CD1c-positive myeloid dendritic cell (primary cell): Measurements from ENCODE around the gene MLLT1.

Experiments
- DNase-seq: peaks from one replicate; pipeline ENCODE4 v3.0.0-alpha.2; 2016; ENCODE audit errors: extremely low spot score

The MLLT1 gene

GRCh38 chr19:6274756-6275155, 5.0 kb downstream of the MLLT1 start:
- no peak for DNase-seq

- DNase-seq: peak; percentile 83
Measured at GRCh38 chr19:6273701-6274601, 5.8 kb downstream of the MLLT1 start.

- DNase-seq: no peak
Measured at GRCh38 chr19:6272913-6273600, 6.7 kb downstream of the MLLT1 start.

GRCh38 chr19:6272411-6272791, 7.4 kb downstream of the MLLT1 start:
- DNase-seq: no peak

- no peak for DNase-seq
Measured at GRCh38 chr19:6271721-6272410, 7.9 kb downstream of the MLLT1 start.

- DNase-seq: no peak
Measured at GRCh38 chr19:6271251-6271650, 8.5 kb downstream of the MLLT1 start.

GRCh38 chr19:6270822-6271221, 9.0 kb downstream of the MLLT1 start:
- no peak for DNase-seq

- DNase-seq: no peak
Measured at GRCh38 chr19:6270076-6270745, 9.6 kb downstream of the MLLT1 start.

- no peak for DNase-seq
Measured at GRCh38 chr19:6269101-6269886, 10.5 kb downstream of the MLLT1 start.

- DNase-seq: no peak
Measured at GRCh38 chr19:6268382-6268771, 11.4 kb downstream of the MLLT1 start.

GRCh38 chr19:6267552-6268381, 12.0 kb downstream of the MLLT1 start:
- no peak for DNase-seq

- no peak for DNase-seq
Measured at GRCh38 chr19:6264803-6265202, 15.0 kb downstream of the MLLT1 start.

- no peak for DNase-seq
Measured at GRCh38 chr19:6263735-6264444, 15.9 kb downstream of the MLLT1 start.

GRCh38 chr19:6263306-6263705, 16.5 kb downstream of the MLLT1 start:
- DNase-seq: no peak

- no peak for DNase-seq
Measured at GRCh38 chr19:6262519-6262918, 17.3 kb downstream of the MLLT1 start.

- no peak for DNase-seq
Measured at GRCh38 chr19:6261883-6262282, 17.9 kb downstream of the MLLT1 start.

- DNase-seq: peak; percentile 10
Measured at GRCh38 chr19:6260912-6261650, 18.7 kb downstream of the MLLT1 start.

- no peak for DNase-seq
Measured at GRCh38 chr19:6260376-6260775, 19.4 kb downstream of the MLLT1 start.

GRCh38 chr19:6259312-6259861, 20.4 kb downstream of the MLLT1 start:
- no peak for DNase-seq
